Keratinocyte (primary cell): ENCODE data around the gene ATP1A1.

ENCODE experiments used
- CTCF ChIP-seq, 3 experiments: IDR thresholded peaks in 1 of 3; conservative IDR thresholded peaks in 1 of 3; optimal IDR thresholded peaks in 1 of 3; 2 replicates in 2 of 3; 3 replicates in 1 of 3; pipeline versions ENCODE3 to v1.5.1; 2011; ENCODE audit warnings: low read length in 3 of 3, mild to moderate bottlenecking in 3 of 3, moderate library complexity in 2 of 3, control low read depth in 1 of 3, inconsistent platforms in 1 of 3; ENCODE audit not compliant: insufficient read depth in 2 of 3; ENCODE audit errors: extremely low read depth in 1 of 3
- EZH2 ChIP-seq: IDR thresholded peaks from one replicate; pipeline ENCODE4 v1.6.1; 2012; ENCODE audit warnings: inconsistent platforms, mild to moderate bottlenecking, low read length, moderate library complexity

- TF ChIP-seq EZH2 (no peak), CTCF (optimal IDR thresholded peaks at IDR 0.05 in 1 of 3, IDR thresholded peaks at IDR 0.05 in 1 of 3, conservative IDR thresholded peaks at IDR 0.05 in 1 of 3; ENCODE audit: extremely low read depth in 1 of 3, insufficient read depth in 2 of 3, low read length in 3 of 3) (no peak)
These were observed 28.0 kb upstream of the ATP1A1 start for GRCh38 chr1:116345011-116345410.
